ENCODE results near the gene SESN3.
"Not testable (repeated sequence)": the region's sequence is repeated elsewhere in the genome, so short reads cannot be mapped to it uniquely, and the experiment has no call there.

The SESN3 gene

GRCh38 chr11:95218149-95218548, 12.9 kb downstream of the SESN3 start:
- no peak for DNase-seq

DNA sequence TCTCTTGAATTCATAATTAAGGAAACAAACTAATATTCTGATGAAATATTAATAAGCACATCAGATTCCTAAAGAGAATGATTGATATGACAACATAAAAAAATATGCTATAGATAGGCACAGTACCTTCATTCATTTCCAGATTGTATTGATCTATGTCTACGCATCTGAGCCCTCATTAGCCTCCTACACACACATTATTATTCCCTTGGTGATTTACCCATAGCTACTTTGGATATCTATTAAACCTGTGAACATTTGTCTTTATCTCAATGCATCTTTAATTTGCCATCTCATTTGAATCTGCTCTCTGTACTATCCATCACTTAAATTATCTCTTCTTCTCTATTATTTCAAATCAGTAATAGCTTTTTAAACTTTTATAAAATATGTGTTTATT, 18.4 kb downstream of the SESN3 start:
- no peak for DNase-seq

DNA sequence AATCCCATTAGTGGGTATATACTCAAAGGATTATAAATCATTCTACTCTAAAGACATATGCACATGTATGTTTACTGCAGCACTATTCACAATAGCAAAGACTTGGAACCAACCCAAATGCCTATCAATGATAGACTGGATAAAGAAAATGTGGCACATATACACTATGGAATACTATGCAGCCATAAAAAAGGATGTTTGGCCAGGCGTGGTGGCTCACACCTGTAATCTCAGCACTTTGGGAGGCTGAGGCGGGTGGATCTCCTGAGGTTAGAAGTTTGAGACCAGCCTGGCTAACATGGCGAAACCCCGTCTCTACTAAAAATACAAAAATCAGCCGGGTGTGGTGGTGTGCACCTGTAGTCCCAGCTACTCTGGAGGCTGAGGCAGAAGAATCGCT, 21.5 kb downstream of the SESN3 start:
- DNase-seq = not testable (repeated sequence)

DNA sequence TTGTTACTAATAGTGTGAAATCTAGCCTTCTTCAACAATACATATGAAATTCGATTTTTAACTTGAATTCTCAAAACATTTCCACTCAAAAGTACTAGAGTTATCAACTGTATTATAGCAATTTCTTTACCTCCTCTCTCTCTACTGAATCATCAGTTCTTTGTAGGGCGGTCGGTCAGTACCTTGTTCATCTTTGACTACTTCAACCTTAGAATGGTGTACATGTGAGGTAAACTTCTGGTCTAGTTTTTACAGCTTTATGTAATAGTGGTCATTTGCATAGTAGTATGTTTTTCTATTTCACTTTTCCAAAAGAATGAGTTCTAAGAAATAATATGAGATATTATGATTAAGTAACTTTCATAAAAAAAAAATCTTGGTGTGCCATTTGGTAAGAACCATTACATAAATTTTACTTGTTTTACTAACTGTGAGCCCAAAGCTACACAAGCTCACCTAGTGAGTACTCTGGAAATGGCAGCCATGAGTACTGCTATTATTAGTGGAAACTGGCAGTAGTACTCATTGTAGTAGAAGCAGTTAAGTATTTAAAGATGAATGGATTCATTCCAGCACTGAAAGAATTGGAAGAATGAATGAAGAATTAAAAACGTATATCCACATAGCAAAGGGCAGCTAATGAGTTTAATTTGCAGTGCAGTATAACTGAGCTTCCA, 30.1 kb downstream of the SESN3 start:
- DNase-seq = no peak

DNA sequence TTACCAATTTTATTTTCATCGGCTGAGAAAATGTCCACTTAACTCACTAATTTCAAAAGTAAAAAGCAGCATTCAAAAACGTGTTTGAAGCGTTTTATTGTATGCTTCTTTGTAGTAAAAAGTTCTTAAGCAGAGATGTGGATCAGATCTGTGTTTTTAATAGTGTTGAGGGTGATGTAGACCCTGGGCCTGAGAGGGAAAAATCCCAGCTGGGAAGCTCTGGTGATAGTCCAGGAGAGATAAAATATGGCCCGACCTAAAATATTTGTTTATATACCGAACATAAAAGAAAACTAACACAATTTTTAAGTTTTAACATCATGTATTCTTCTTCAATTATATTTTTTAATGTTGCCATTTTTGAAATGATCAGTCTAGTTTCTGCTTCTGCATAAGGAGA, 35.2 kb downstream of the SESN3 start:
- no peak for DNase-seq

- DNase-seq = no peak
Measured at GRCh38 chr11:95193541-95193940, 37.5 kb downstream of the SESN3 start.

DNA sequence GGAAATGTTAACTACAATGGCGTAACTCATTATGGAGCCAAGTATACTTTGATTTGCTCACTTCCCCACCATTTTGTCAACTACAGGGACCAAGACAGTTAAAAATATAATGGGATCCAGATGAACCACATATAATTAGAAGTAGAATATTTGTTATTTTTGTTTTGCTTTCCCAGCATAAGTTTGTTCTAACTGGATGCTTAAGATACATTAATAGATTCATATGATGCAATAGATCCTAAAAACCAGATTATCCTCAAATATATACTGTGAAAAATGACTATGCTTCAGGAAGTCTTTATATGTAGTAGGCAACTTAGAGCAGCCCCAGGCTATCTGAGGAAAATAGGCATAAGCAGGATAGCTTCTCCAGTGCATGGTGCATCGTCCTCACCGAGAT, 38.3 kb downstream of the SESN3 start:
- no peak for DNase-seq

DNA sequence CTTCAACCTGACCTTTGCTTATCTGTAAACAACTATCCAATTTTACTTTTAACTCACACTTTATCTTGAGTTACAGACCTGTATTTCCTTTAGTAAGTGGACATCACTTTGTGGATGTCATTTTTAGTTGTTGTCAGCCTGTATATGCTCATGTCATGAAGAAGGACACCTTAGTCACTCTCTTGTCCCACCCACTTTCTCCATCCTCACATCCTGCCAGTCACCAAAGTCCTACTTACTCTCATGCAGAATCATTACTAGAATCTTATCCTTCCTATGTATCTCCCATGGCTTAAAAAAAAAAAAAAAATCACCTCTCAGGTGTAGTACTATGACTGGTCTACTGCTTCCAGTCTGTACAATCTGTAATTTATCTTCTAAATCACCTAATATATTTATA, 43.3 kb downstream of the SESN3 start:
- DNase-seq = no peak

DNA sequence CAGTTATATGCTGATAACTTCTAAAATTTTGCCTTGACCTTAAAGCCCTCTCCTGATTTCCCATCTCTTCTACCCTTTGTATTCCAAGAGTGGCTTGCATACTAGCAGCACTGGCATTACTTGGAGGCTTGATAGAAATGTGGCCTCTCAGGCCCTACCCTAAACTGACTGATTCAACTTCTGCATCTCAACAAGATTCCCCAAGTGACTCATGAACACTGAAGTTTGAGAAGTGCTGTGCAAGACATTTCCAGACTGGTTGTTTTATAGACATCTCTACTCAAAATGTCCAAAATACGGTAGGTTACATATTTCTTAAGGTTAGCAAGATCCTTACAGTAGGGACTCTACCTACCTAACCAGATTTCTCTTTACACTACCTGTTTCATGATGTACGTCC, 48.6 kb downstream of the SESN3 start:
- DNase-seq = no peak

DNA sequence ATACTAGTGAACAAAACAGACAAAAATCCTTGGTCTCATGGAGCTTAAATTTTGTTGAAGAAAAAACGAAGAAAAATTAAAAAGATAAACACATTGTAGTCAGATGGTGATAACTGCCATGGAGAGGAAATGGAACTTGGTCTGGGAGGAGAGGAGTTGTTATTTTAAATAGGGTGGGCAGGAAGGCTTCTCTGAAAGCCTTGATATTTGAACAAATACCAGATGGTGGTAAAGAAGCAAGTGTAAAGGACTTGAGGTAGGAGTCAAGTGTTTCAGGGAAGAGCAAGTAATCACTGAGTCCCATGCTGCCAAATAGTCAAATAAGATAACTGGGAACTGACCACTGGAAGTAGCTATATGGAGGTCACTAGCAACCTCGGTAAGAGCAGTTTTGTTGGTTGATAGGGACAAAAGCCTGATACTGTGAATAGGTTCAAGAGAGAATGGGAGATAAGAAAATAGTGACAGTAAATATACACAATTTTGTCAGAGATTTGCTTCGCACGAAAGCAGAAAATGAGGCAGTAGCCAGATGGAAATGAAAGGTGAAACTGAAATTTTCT, 55.1 kb downstream of the SESN3 start:
- no peak for DNase-seq

GRCh38 chr11:95170294-95170693, 60.7 kb downstream of the SESN3 start:
- no peak for DNase-seq

- no peak for DNase-seq
Measured at GRCh38 chr11:95166781-95167180, 64.2 kb downstream of the SESN3 start.

- no peak for DNase-seq
Measured at GRCh38 chr11:95165638-95166037, 65.4 kb downstream of the SESN3 start.

DNA sequence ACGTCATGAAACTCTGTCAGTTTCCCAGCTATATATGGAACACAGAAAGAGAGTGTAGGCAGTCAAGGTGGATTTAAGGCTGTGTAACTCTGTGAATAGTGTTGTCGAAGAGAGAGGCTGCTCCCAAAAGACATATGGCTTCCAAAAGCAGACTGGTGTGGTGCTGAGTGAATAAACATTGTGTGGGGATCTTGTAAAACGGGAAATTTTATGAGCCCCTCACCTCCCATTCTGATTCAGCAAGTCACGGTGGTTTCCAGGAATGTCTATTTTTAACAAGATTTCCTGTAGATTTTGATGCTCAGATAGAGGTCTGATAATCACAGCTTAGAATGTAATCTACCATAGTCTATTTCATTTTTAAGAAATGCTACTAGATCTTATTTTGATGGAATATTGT, 67.9 kb downstream of the SESN3 start:
- DNase-seq = no peak

GRCh38 chr11:95161248-95161647, 69.8 kb downstream of the SESN3 start:
- DNase-seq = no peak

GRCh38 chr11:95157824-95158223, 73.2 kb downstream of the SESN3 start:
- no peak for DNase-seq

GRCh38 chr11:95156916-95157541, 74.0 kb downstream of the SESN3 start:
- no peak for DNase-seq

DNA sequence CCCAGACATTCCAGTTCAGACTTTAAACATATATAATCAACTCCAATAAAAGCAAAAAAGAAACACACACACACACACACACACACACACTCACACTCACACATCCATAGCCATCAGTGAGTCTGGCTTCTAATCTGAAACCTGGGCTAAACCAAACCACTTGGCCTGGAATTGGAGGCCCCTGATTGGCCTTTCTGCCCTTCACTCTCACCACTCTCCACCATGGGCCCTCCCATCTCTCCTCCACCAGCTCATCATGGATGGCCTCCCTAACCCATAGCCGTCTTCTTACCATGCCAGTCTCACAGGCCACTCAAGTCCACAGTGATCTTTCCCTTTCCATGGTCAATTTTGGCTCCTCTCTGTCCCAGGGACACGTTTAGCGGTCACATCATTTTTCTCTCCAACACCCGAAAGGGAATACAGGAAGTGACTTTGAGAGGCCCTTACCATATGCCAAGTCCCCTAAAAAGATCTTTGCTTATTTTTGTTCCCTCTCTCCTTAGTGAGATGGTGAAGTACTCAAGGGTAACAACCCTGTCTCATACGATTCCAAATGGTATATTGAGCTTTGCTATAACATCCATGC, 74.8 kb downstream of the SESN3 start:
- DNase-seq = no peak

DNA sequence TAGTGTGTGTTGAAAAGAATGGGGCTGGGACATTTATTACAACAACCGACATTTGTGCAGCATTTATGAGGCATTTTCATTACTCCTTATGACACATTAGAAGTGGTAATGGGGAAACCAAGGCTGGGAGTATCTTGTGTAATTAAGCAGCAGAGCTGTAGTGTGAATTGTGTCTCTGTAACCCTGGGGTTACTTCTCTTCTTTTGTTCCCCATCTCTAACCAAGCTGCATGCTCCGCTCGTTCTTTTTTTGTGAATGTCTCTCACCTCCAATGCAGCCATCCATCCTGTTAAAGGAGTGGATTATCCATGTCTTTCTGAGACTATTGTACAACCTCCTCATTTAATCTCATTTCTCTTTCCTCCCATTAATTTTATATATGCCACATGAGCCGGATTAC, 75.6 kb downstream of the SESN3 start:
- DNase-seq = no peak

DNA sequence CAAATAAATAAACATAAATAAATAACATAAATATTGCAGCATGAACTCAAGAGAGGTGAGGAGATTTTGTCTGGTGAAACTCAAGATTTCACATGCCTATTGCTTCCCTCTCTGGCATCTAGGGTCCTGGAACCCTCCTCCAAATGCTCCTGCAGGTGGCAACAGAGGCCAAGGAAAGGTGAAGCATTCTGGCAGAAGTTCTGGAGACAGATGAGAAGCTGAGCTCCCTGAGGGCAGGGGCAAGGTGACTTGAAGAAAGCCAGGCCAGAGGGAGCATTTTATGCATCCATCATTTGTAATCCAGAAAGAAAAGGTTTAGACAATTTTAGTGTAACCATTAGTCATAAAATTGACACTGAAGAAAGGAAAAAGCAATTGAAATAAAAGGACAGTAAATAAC, 76.5 kb downstream of the SESN3 start:
- peak; percentile 80 for DNase-seq

DNA sequence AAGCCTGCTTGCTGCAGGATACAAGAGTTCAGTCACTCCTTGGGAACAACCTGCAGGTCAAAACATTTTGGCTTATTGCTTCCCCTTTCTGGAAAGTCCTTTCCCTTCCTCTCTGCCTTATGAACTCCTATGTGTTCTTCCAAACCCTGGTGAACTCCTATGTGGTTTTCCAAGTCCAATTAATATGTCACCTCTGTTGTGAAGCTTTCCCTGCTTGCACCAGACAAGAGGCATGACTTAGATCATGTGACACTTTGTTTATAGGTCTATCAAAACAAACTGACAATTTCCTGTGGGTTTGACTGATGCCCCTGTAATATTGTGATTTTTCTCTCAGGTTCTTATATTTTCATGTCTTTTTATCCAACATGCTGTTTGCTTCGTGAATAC, 77.2 kb downstream of the SESN3 start:
- DNase-seq = no peak

DNA sequence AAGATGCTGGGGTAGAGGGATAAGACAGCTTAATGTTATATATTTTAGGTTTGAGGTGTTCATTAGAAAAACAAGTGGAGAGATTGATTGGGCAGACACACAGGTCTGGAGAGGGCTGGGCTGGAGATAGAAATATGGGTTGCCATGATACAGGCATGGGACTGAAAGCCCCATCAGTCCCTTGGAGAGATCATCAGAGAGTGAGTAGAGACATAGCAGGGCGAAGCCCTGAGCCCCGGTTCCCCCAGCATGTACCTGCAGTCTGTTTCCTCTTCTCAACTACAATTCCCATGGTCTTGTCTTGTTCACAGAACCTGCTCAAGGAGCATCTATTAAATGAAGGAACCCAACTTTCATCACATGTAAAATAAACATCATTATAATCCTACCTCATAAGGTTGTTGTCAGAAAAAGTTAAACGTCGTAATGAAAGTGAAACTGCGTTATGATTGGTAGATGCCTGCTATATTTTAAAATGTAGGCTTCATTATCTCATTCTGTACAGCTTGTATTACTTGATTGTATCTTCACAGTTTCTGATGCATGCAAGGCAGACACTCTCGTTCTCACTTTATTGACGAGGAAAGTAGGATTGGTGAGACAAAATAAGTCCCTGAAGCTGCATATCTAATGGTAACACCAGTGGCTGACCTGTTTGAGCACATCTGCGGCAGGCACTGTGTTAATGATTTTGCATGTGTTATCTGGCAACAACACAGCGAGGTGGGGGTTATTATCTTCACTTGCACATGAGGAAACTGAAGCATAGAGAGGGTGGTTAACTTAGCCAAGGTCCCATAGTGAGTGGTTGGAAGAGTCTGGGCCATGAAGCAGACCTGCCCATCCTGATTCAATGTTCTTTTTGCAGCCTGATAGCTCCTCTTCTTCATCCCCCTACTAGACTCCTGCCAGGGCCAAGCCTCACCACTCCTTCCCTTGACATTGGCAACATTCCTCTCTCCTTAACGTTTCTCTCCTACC, 77.8 kb downstream of the SESN3 start:
- DNase-seq = no peak

Measured in islet precursor cell (in vitro differentiated cells).